ENCODE results near the gene TUBA3C.
"Not testable (repeated sequence)": the region's sequence is repeated elsewhere in the genome, so short reads cannot be mapped to it uniquely, and the experiment has no call there.

TUBA3C gene

GRCh38 chr13:19181621-19182485 is at the start of gene TUBA3C:
TUBA3C (minus strand) TSS chr13:19181824; CDS start chr13:19181747, 77 bp downstream.
- DNase-seq = no peak

DNA sequence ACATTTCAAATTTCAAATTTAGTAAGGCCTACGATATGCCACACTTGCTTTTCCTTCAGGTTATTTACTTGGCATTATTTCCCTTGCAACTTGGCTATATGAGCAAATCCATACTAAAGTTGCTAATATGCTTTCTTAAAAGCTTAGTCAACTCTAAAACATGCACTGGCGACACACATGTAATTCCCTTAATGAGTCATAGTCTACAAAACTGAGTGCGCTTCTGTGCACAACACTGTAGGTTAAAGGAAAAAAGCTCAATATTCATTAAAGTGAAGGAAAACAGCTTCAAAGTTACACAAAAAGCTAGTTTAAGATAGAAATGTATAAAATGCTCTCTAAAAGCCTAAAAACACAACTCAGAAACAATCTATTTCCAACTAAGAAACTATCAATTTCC is 25.8 kb upstream of the TUBA3C start:
- DNase-seq = not testable (repeated sequence)

DNA sequence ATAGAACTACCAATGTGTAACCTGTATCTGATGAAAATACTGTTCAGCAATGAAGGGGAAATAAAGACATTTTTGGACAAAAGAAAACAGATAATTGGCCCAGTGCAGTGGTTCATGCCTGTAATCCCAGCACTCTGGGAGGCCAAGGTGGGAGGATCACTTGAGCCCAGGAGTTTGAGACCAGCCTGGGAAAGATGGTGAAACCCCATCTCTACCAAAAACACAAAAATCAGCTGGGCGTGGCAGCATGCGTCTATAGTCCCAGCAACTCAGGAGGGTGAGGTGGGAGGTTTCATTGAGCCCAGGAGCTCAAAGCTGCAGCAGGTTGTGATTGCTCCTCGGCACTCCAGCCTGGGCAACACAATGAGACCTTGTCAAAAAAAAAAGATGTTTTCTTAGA is 11.0 kb upstream of the TUBA3C start:
- DNase-seq = not testable (repeated sequence)

DNA sequence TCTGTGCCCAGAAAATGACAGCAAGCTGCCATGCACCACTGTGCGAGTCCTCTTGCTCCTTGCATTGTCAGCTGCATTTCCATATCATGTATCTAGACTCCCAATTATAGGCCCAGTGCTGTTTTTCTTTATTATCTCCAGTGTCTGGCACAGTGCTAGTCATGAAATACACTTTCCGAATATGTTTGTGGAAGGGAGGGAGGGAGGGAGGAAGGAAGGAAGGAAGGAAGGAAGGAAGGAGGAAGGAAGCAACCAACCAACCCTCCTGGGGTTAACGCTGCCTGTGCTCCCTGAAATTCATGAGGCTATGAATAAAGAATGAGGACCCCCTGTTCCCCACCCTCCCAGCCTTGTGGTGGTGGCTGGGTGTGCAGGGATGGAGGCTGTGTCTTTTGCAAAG is 8.3 kb upstream of the TUBA3C start:
- not testable (repeated sequence) for DNase-seq

- not testable (repeated sequence) for DNase-seq
Measured at GRCh38 chr13:19189368-19189767, 7.7 kb upstream of the TUBA3C start.

GRCh38 chr13:19185865-19186645 is 4.4 kb upstream of the TUBA3C start:
- DNase-seq = no peak

DNA sequence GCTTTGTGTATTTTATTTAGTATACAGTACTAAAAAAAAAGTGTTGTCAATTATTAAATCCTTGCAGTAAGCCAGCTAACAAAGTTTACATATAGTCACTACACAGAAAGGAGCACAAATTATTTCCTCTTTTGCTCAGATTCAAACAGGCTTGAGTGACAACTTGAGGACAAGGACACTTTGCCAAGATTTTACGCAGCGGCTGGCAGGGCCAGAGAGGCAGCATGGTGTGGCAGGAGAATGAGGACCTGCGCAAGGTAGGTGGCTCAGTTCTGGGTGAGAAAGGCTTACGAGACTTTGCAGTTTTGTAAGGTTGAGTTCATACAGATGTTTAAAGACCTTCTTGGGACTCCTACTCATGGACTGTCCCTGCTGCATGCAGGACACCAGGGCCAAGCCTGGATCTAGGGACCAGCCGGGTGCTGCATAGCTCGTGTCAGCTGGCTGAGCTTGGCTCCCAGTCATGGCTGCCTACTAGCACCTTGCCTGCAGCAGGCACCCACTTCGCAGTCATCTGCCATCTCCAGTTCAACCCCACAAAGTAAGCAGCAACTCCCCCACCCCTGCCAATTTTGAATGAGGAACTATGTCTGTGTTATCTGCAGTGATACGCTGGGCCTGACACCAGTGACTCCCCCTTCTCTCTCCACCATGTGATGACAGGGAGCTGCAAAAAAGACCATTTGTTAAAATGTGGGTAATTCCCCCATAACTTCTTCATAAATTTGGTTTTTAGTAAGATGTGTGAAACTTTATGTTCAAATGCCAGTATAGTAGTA is 3.7 kb upstream of the TUBA3C start:
- DNase-seq = no peak

DNA sequence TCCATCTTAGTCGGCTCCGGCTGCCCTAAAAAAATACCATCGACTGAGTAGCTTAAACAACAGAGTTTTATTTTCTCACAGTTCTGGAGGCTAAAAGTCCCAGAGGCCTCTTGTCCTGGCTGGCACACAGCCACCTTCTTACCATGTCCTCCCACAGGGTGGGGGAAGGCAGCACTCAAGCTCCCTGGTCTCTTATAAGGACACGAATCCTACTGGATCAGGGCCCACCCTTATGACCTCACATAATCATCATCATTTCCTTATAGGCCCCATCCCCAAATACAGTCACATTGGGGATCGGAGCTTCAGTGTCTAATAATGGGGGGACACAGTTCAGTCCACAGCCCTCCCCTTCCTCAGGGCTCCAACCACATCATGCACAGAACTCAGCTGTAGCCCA is 2.6 kb upstream of the TUBA3C start:
- DNase-seq = no peak

GRCh38 chr13:19183676-19184075 is 2.1 kb upstream of the TUBA3C start:
- DNase-seq = no peak

GRCh38 chr13:19182536-19182935 is 912 bp upstream of the TUBA3C start:
- DNase-seq = no peak

DNA sequence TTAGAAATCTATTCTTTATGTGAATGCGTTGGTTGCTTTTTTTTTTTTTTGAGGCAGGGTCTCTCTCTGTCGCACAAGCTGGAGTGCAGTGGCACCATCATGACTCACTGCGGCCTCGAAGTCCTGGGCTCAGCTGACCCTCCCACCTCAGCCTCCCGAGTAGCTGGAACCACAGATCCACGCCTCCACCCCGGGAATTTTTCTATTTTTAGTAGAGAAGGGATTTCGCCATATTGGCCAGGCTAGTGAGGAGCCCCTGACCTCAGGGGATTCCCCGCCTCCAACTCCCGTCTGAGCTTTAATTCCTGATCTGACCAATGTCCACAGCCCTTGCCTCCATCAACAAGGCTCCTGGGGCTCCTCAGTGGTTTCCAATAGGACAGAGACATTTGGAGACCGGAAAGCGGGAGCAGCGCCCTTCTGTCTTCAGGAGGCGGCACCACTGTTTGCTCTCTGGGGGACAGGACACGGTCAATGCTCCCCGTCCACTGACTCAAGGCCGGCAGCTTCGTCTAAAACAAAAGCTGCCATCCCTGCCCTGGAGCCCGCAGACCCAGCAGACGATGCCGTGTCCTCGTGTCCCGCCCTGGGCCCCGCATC is 503 bp downstream of the TUBA3C start:
- no peak for DNase-seq

DNA sequence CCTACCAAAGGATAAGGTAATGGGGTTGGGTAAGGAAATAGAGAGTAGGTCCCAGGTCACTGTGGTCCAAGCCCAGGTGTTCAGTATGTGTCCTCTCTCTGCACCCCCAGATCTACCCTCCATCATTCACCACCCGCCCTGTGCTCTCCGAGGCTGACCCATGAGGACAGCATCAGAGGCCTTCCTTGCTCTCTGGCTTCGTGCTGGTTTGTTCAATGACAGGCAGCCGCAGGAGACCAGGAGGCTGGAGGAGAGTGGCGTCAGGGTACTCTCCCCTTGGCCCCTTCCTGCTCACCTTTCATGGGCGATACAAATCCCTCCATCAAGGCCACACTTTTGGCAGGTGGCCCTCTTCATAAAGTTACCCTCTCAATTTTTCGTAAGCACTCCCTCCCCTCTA is 1.7 kb downstream of the TUBA3C start:
- DNase-seq = no peak

- DNase-seq = no peak
Measured at GRCh38 chr13:19178901-19179593, 2.6 kb downstream of the TUBA3C start.

GRCh38 chr13:19176981-19177776 is 4.4 kb downstream of the TUBA3C start:
- DNase-seq = not testable (repeated sequence)

DNA sequence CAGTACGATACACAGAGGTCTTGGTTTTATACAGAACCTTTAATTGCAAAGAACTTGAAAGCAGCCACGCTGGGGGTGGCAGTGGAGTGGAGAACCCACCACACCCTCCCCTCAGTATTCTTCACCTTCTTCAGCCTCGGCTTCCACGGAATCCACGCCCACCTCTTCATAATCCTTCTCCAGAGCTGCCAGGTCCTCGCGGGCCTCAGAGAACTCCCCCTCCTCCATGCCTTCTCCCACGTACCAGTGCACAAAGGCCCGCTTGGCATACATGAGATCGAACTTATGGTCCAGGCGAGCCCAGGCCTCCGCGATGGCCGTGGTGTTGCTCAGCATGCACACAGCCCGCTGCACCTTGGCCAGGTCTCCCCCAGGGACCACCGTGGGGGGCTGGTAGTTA is 7.9 kb downstream of the TUBA3C start:
- DNase-seq = no peak

DNA sequence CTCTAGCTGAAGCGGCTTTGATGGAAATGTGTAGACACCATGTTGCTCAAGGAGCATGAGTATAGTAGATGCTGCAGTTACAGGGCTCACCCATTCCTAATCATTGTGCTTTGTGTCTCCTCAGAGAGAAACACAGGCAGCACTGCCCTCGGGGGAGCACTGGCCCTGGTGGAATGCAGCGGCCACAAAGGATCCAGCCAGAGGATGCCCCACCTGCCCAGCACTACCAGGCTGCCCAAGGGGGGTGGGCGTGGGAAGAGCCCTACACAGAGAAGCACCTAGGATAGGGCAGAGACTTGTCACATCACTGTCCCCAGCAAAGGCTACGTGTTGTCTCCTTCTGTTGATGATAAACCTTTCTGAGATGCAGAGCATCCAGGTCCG is 9.0 kb downstream of the TUBA3C start:
- no peak for DNase-seq

GRCh38 chr13:19172007-19172646 is 9.5 kb downstream of the TUBA3C start:
- no peak for DNase-seq

GRCh38 chr13:19171563-19171962 is 10.1 kb downstream of the TUBA3C start:
- no peak for DNase-seq

GRCh38 chr13:19169991-19170390 is 11.6 kb downstream of the TUBA3C start:
- DNase-seq = no peak

DNA sequence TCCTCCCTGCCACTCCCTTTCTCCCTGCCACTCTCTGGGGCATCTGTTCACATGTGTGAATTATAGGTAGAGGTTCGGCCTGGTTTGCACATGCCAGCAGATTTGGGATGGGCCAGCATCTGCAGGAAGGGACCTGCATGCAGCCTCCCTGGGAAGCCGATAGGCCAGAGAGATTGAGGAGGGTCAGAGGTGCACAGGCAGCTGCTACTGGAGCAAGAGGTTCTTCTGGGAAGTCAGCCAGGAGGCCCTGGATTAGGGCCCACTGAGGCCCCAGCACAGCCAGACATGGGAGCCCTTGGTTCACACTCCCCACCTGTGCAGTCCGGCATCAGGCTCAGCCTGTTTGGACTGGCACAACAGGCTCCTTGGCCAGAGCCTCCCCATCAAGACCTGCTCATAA is 12.1 kb downstream of the TUBA3C start:
- DNase-seq = no peak

DNA sequence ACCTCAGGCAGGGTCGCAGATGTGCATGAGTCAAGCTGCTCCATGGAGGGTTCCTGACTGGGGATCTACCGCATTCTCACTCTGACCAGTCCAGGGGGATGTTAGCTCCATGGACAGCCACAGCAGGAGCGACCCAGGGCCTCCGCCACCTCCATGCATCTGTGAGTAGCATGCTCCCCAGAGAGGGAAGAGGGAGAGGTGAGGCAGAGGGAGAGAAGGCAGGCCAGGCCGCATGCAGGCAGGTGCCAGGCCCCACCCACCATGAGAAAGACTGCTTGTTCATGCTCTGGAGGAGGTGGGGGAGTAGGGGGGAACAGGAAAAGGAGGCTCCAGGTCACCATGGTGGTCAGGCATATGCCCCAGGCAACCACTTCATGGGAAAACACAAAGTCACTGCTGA is 20.3 kb downstream of the TUBA3C start:
- no peak for DNase-seq
